Activated naive CD8-positive, alpha-beta T cell treated with anti-CD3 and anti-CD28 coated beads, Interleukin-2, amount 50 U/mL, for 24 hours (primary cell): Measurements from ENCODE around the gene YES1.
"Not testable (repeated sequence)": the region's sequence is repeated elsewhere in the genome, so short reads cannot be mapped to it uniquely, and the experiment has no call there.

Source experiments
- ATAC-seq: fragments of 150-1000 bp; cut with Tn5 transposase; one replicate; pipeline ENCODE4 v1.10.0; 2021
- DNase-seq: peaks from one replicate; pipeline ENCODE4 v3.0.0; 2021
- H3K27ac Mint-ChIP-seq: one replicate; pipeline ENCODE4 v1.8.0; 2021; ENCODE audit warnings: mild to moderate bottlenecking, mixed read lengths
- H3K27me3 Mint-ChIP-seq: one replicate; pipeline ENCODE4 v1.8.0; 2021; ENCODE audit warnings: mixed read lengths
- H3K36me3 Mint-ChIP-seq: one replicate; pipeline ENCODE4 v1.8.0; 2021; ENCODE audit warnings: low read depth, mixed read lengths
- H3K4me1 Mint-ChIP-seq: one replicate; pipeline ENCODE4 v1.8.0; 2021; ENCODE audit warnings: mixed read lengths
- H3K4me3 Mint-ChIP-seq: one replicate; pipeline ENCODE4 v1.8.0; 2021; ENCODE audit warnings: mild to moderate bottlenecking, moderate library complexity, mixed read lengths
- H3K9me3 Mint-ChIP-seq: one replicate; pipeline ENCODE4 v1.8.0; 2021; ENCODE audit warnings: mixed read lengths

The YES1 gene

GRCh38 chr18:778194-778927 lies 33.7 kb downstream of the YES1 start:
- Mint-ChIP-seq H3K36me3 (peaks cover 12% of the 10 kb centered on the region), H3K4me1 (peaks cover 24% of the 10 kb centered on the region), H3K27me3 (no peaks in the 10 kb centered on the region), H3K9me3 (no peaks in the 10 kb centered on the region), H3K4me3 (no peak overlapping the region), H3K27ac (no peak overlapping the region)
- DNase-seq (no peak), ATAC-seq (no peak)

- Mint-ChIP-seq H3K4me3 (no peak overlapping the region), H3K27me3 (no peaks in the 10 kb centered on the region), H3K4me1 (peaks cover 18% of the 10 kb centered on the region), H3K27ac (no peak overlapping the region), H3K36me3 (peaks cover 10% of the 10 kb centered on the region), H3K9me3 (no peaks in the 10 kb centered on the region)
- DNase-seq (no peak), ATAC-seq (no peak)
These were observed 35.0 kb downstream of the YES1 start for GRCh38 chr18:777021-777420.

- not testable (repeated sequence) for H3K27me3 Mint-ChIP-seq, H3K27ac Mint-ChIP-seq, DNase-seq, ATAC-seq, H3K9me3 Mint-ChIP-seq, H3K4me3 Mint-ChIP-seq
- peaks cover 11% of the 10 kb centered on the region for H3K36me3 Mint-ChIP-seq
- peaks cover 19% of the 10 kb centered on the region for H3K4me1 Mint-ChIP-seq
These were observed 36.0 kb downstream of the YES1 start for GRCh38 chr18:776044-776443.

- no peak for DNase-seq
- Mint-ChIP-seq H3K9me3 (no peaks in the 10 kb centered on the region), H3K4me1 (peaks cover 18% of the 10 kb centered on the region), H3K4me3 (no peak overlapping the region), H3K27ac (no peak overlapping the region), H3K27me3 (no peaks in the 10 kb centered on the region), H3K36me3 (peaks cover 17% of the 10 kb centered on the region)
- no peak for ATAC-seq
These were observed 37.2 kb downstream of the YES1 start for GRCh38 chr18:774811-775210.

GRCh38 chr18:773980-774624 lies 37.9 kb downstream of the YES1 start:
- peaks cover 19% of the 10 kb centered on the region for H3K36me3 Mint-ChIP-seq
- no peak overlapping the region for H3K27ac Mint-ChIP-seq
- H3K4me1 Mint-ChIP-seq = peaks cover 16% of the 10 kb centered on the region
- no peaks in the 10 kb centered on the region for H3K9me3 Mint-ChIP-seq
- no peaks in the 10 kb centered on the region for H3K27me3 Mint-ChIP-seq
- no peak overlapping the region for H3K4me3 Mint-ChIP-seq
- ATAC-seq (no peak), DNase-seq (no peak)

- ATAC-seq (no peak), DNase-seq (no peak)
- Mint-ChIP-seq H3K4me3 (no peak overlapping the region), H3K9me3 (no peaks in the 10 kb centered on the region), H3K4me1 (peaks cover 22% of the 10 kb centered on the region), H3K27me3 (no peaks in the 10 kb centered on the region), H3K36me3 (peaks cover 16% of the 10 kb centered on the region), H3K27ac (peak overlapping the region; percentile 8)
These were observed 41.5 kb downstream of the YES1 start for GRCh38 chr18:770583-770961.

GRCh38 chr18:767961-768360 lies 44.1 kb downstream of the YES1 start:
- peaks cover 18% of the 10 kb centered on the region for H3K4me1 Mint-ChIP-seq

GRCh38 chr18:767084-767882 lies 44.8 kb downstream of the YES1 start:
- Mint-ChIP-seq H3K9me3 (no peaks in the 10 kb centered on the region), H3K4me1 (peaks cover 21% of the 10 kb centered on the region), H3K4me3 (no peak overlapping the region), H3K36me3 (peaks cover 19% of the 10 kb centered on the region), H3K27ac (no peak overlapping the region), H3K27me3 (no peaks in the 10 kb centered on the region)
- DNase-seq = no peak
- no peak for ATAC-seq

More at GRCh38 chr18:767961-768360, 44.1 kb downstream of the YES1 start:
- DNase-seq (no peak), ATAC-seq (no peak)
- Mint-ChIP-seq H3K9me3 (no peaks in the 10 kb centered on the region), H3K36me3 (peaks cover 17% of the 10 kb centered on the region), H3K27ac (no peak overlapping the region), H3K4me3 (no peak overlapping the region), H3K27me3 (no peaks in the 10 kb centered on the region)

- no peak for ATAC-seq
- H3K4me1 Mint-ChIP-seq = peaks cover 20% of the 10 kb centered on the region
- H3K9me3 Mint-ChIP-seq = no peaks in the 10 kb centered on the region
- peaks cover 20% of the 10 kb centered on the region for H3K36me3 Mint-ChIP-seq
- no peak overlapping the region for H3K27ac Mint-ChIP-seq
- no peak overlapping the region for H3K4me3 Mint-ChIP-seq
- no peak for DNase-seq
- H3K27me3 Mint-ChIP-seq = no peaks in the 10 kb centered on the region
These were observed 45.5 kb downstream of the YES1 start for GRCh38 chr18:766550-766860.

- peaks cover 20% of the 10 kb centered on the region for H3K36me3 Mint-ChIP-seq
- H3K4me1 Mint-ChIP-seq = peaks cover 19% of the 10 kb centered on the region
- H3K27me3 Mint-ChIP-seq = no peaks in the 10 kb centered on the region
- DNase-seq = no peak
- ATAC-seq = no peak
- H3K27ac Mint-ChIP-seq = no peak overlapping the region
- no peaks in the 10 kb centered on the region for H3K9me3 Mint-ChIP-seq
- no peak overlapping the region for H3K4me3 Mint-ChIP-seq
These were observed 46.1 kb downstream of the YES1 start for GRCh38 chr18:765764-766549.

GRCh38 chr18:759864-760263 lies 52.2 kb downstream of the YES1 start:
- H3K27ac Mint-ChIP-seq, DNase-seq, H3K4me3 Mint-ChIP-seq, ATAC-seq, H3K9me3 Mint-ChIP-seq, H3K27me3 Mint-ChIP-seq: not testable (repeated sequence)
- Mint-ChIP-seq H3K36me3 (peaks cover 18% of the 10 kb centered on the region), H3K4me1 (peaks cover 11% of the 10 kb centered on the region)

GRCh38 chr18:755506-755905 lies 56.5 kb downstream of the YES1 start:
- no peaks in the 10 kb centered on the region for H3K4me1 Mint-ChIP-seq
- H3K4me3 Mint-ChIP-seq = no peak overlapping the region
- no peak overlapping the region for H3K27ac Mint-ChIP-seq
- H3K36me3 Mint-ChIP-seq = peaks cover 20% of the 10 kb centered on the region
- H3K27me3 Mint-ChIP-seq = no peaks in the 10 kb centered on the region
- ATAC-seq (no peak), DNase-seq (no peak)
- no peaks in the 10 kb centered on the region for H3K9me3 Mint-ChIP-seq

GRCh38 chr18:754656-755055 lies 57.4 kb downstream of the YES1 start:
- Mint-ChIP-seq H3K27me3 (no peaks in the 10 kb centered on the region), H3K4me1 (no peaks in the 10 kb centered on the region), H3K27ac (no peak overlapping the region), H3K36me3 (peaks cover 15% of the 10 kb centered on the region), H3K4me3 (no peak overlapping the region), H3K9me3 (no peaks in the 10 kb centered on the region)
- ATAC-seq (no peak), DNase-seq (no peak)

- Mint-ChIP-seq H3K27ac (no peak overlapping the region), H3K4me1 (no peaks in the 10 kb centered on the region), H3K27me3 (no peaks in the 10 kb centered on the region), H3K9me3 (no peaks in the 10 kb centered on the region), H3K4me3 (no peak overlapping the region), H3K36me3 (peaks cover 23% of the 10 kb centered on the region)
- DNase-seq (no peak), ATAC-seq (no peak)
These were observed 61.6 kb downstream of the YES1 start for GRCh38 chr18:750456-750855.
